GM12874 (cell line): Measurements from ENCODE around the gene GTPBP1.

Experiments
- CTCF ChIP-seq: IDR thresholded peaks from 2 replicates; pipeline ENCODE4 v1.5.1; 2011; ENCODE audit warnings: low read depth, mild to moderate bottlenecking, control low read depth, low read length, moderate library complexity; ENCODE audit not compliant: insufficient read depth

GTPBP1 gene

GRCh38 chr22:38684895-38685294 is 20.8 kb upstream of the GTPBP1 start:
- no peak for TF ChIP-seq CTCF

- no peak for TF ChIP-seq CTCF
Observed at GRCh38 chr22:38685761-38686160, 20.0 kb upstream of the GTPBP1 start.

- TF ChIP-seq CTCF = no peak
Observed at GRCh38 chr22:38689651-38690050, 16.1 kb upstream of the GTPBP1 start.

- no peak for TF ChIP-seq CTCF
Observed at GRCh38 chr22:38694049-38694448, 11.7 kb upstream of the GTPBP1 start.

- no peak for TF ChIP-seq CTCF
Observed at GRCh38 chr22:38694940-38695339, 10.8 kb upstream of the GTPBP1 start.

- TF ChIP-seq CTCF = no peak
Observed at GRCh38 chr22:38696606-38697424, 8.9 kb upstream of the GTPBP1 start.

GRCh38 chr22:38697425-38698089 is 8.2 kb upstream of the GTPBP1 start:
- TF ChIP-seq CTCF = no peak
